SU-DHL-6 (cell line): ENCODE results near the gene USP10.

Source experiments
- EZH2phosphoT487 ChIP-seq: fragments of 200-600 bp; sonication (generic), shearing (Covaris generic); conservative IDR thresholded peaks from 2 replicates; pipeline ENCODE4 v1.6.1; 2018; ENCODE audit warnings: mild to moderate bottlenecking, antibody characterized with exemption, low read length, moderate library complexity, mixed read lengths
- TF ChIP-seq, protein P1 (sequence below): fragments of 200-600 bp; sonication (generic); IDR thresholded peaks from one replicate; pipeline ENCODE4 v1.5.1; 2017; ENCODE audit warnings: antibody characterized with exemption, mild to moderate bottlenecking, low read length, moderate library complexity; ENCODE audit not compliant: insufficient read depth, poor library complexity, severe bottlenecking

- TF ChIP-seq, protein P1, sequence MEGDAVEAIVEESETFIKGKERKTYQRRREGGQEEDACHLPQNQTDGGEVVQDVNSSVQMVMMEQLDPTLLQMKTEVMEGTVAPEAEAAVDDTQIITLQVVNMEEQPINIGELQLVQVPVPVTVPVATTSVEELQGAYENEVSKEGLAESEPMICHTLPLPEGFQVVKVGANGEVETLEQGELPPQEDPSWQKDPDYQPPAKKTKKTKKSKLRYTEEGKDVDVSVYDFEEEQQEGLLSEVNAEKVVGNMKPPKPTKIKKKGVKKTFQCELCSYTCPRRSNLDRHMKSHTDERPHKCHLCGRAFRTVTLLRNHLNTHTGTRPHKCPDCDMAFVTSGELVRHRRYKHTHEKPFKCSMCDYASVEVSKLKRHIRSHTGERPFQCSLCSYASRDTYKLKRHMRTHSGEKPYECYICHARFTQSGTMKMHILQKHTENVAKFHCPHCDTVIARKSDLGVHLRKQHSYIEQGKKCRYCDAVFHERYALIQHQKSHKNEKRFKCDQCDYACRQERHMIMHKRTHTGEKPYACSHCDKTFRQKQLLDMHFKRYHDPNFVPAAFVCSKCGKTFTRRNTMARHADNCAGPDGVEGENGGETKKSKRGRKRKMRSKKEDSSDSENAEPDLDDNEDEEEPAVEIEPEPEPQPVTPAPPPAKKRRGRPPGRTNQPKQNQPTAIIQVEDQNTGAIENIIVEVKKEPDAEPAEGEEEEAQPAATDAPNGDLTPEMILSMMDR, result no peak
- no peak for TF ChIP-seq EZH2phosphoT487
Observed at GRCh38 chr16:84730406-84731106, 30.8 kb downstream of the USP10 start.
